ENCODE results near the gene ALG10. TPM values are rescaled to one million over a fixed set of nuclear protein-coding genes. Genes with fewer than 3 reads are reported as not detected.

ALG10 gene
- total RNA-seq, 3 donors from 2014 or later (not counting 1 experiment from before 2014, with no cell fraction given), result 9.6 to 11.1 (median 9.8) TPM

GRCh38 chr12:34054938-34055337 lies 32.6 kb downstream of the ALG10 start:
- H3K27me3 ChIP-seq (ENCODE audit: control insufficient read depth, insufficient read depth, low read length), result no peaks in the 10 kb centered on the region
- no peak for TF ChIP-seq CTCF (IDR thresholded peaks at IDR 0.05)
- ATAC-seq, result no peak
- H3K27ac ChIP-seq (ENCODE audit: low read length), result no peak overlapping the region
- intact Hi-C loops (cut with micrococcal nuclease), result no loop called here
- H3K9me3 ChIP-seq (ENCODE audit: control insufficient read depth, insufficient read depth, low read length), result no peaks in the 10 kb centered on the region
- H3K36me3 ChIP-seq (ENCODE audit: control insufficient read depth, insufficient read depth, low read length), result no peaks in the 10 kb centered on the region
- WGBS (ENCODE audit: insufficient coverage), result 0% methylated on average over 1 of the region's 1 CpG
- Mint-ChIP-seq H3K27ac (no peak overlapping the region), H3K9me3 (peaks cover 2 to 6% of the 10 kb centered on the region in 2 donors), H3K4me1 (peaks cover 0 to 5% of the 10 kb centered on the region in 2 donors), H3K27me3 (ENCODE audit: low read depth in 2 of 2) (no peaks in the 10 kb centered on the region), H3K4me3 (no peak overlapping the region), H3K36me3 (no peaks in the 10 kb centered on the region)
- no peaks in the 10 kb centered on the region for H3K4me1 ChIP-seq (ENCODE audit: control insufficient read depth, insufficient read depth, low read length)
- no peak overlapping the region for H3K4me3 ChIP-seq (ENCODE audit: low read length)
- no peak for DNase-seq

Measured in natural killer cell (primary cell).